Activated CD4-positive, CD25-positive, alpha-beta regulatory T cell treated with anti-CD3 and anti-CD28 coated beads, Interleukin-2, amount 50 U/mL, for 24 hours (primary cell): Measurements from ENCODE around the gene NSD2.
"Not testable (repeated sequence)": the region's sequence is repeated elsewhere in the genome, so short reads cannot be mapped to it uniquely, and the experiment has no call there.

Source experiments
- ATAC-seq, 2 donors: fragments of 150-1000 bp; cut with Tn5 transposase; one replicate each; pipeline ENCODE4 v1.10.0; 2021; ENCODE audit warnings: mild to moderate bottlenecking in 1 of 2, moderate library complexity in 1 of 2

The NSD2 gene

GRCh38 chr4:1986578-1987210, 115.5 kb downstream of the NSD2 start:
- no peak for ATAC-seq

- ATAC-seq: no peak
Observed at GRCh38 chr4:1987296-1987695, 116.1 kb downstream of the NSD2 start.

DNA sequence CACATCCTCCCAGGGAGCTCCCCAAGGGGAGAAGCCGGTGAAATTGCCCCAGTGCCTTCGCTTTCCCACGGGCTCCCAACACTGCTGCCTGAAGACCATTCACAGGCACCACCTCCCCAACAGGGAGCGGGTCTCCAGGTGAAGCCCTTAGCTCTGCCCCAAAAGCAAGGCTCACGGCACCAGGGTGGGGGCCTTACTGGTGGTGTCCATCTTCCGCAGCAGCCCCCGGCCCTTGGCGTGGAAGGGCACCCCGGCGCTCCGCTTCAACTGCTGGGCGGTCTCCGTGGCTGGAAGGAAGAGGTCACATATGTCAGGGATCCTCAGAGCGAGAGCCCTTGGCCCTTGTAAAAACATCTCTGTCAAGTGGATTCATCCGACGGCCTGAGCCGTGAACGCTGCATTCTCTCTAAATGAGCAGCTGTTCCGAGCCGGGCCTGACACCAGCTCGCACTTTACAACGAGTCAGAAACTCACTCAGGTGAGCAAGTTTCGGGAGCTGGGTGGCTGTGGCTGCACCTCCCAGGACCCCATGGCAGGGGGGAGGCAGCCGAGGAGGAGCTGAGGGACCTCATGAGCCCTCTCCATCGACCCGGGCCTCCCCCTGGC, 116.6 kb downstream of the NSD2 start:
- ATAC-seq: no peak

GRCh38 chr4:1988327-1988724, 117.1 kb downstream of the NSD2 start:
- no peak for ATAC-seq

- no peak for ATAC-seq
Observed at GRCh38 chr4:1989533-1990347, 118.5 kb downstream of the NSD2 start.

DNA sequence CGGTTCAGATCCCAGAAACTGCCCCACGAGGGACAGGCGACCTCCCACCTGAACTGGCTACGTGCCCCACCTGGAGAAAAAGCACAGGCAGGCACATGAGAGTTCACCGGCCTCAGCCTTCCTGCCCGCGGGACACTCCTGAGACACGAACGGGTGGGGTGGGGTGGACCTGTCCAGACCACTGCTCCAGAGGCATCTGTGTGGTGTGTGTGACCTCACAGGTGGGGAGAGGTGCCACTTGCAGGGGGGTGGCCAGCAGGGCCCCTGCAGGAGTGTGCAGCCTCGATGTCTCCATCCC, 119.1 kb downstream of the NSD2 start:
- no peak for ATAC-seq

DNA sequence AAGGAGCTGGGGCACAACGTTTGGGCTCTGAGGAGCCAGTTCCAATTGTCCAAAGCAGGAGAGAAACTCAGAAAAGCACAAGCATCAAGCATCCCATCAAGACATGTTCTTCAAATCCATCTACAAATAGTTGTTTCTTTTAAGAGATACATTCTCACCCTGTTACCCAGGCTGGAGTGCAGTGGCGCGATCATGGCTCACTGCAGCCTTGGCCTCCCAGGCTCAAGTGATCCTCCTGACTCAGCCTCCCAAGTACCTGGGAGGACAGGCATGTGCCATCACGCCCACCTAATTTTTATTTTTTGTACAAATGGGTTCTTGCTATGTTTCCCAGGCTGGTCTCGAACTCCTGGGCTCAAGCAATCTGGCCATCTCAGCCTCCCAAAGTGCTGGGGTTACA, 119.5 kb downstream of the NSD2 start:
- ATAC-seq: no peak

- ATAC-seq: no peak
Observed at GRCh38 chr4:1991087-1991486, 119.9 kb downstream of the NSD2 start.

DNA sequence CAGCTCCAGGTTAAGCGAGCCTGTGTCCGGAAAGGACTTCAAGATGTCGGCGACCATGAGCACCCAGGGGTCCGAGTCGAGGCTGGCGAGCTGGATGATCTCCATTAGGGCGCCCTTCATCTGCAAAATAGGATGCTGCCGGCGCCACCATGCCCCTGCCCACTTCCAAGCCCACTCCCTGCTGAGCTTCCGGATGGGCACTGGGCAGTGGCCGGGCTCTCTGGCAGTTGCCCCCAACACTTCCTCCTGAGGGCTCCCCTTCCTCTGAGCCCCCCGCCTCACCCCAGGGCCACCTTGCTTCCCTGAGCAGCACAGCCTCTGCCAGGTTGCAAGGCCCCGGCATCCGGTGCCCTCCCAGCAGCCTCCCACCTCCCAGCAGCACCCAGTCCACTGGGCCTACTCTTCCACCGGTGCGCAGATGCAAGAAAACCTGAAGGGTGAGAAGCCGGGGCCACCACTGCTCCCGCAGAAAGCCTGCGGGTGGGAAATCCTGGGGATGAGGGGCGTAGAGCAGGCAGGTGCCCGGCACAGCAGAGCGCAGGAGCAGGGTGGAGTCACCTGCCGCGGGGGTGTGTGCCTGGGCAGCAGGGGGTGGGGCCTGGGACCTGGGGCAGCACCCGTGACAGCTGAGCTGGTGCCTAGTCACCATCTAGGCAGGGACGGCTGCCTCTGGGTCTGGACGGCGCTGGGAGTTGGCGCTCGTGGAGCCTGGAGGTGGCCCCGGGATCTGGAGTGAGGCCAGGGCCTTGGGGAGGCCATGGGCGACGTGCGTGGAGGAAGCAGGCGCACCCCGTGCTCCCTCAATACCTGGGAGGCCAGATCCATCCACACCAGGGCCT, 120.6 kb downstream of the NSD2 start:
- no peak for ATAC-seq

DNA sequence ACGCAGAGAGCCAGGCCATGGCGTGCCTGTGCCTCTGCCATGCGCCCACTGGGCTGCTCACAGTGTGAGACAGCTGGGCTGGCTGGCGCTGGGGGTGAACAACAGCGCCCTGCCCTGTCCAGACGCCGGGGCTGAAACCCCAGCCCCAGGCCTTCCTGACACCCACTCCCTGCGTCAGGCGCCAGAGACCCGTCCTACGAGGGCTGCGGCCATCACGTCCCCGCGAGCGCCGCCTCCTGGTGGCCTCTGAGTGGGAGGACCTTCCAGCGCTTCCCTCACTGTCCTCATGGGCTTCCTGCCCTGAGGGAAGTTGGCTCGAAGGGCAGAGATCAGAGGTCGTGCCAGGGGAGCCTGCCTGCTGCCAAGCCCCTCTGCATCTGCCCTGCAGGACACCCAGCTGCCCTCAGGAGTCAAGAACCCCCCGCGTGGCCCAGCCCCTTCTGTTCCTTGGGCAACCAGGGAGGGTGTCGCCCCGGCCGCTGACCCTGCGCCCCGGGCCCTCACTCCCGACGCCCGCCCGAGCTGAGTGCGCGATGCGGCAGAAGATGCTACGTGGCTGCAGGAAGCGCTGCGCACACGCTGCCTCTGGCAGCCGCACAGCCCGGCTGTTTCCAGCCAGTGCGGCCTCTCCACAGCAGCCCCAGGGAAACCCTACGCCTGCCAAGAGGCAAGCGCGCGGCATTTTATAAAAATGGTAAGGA, 121.4 kb downstream of the NSD2 start:
- no peak for ATAC-seq

- ATAC-seq: no peak
Observed at GRCh38 chr4:1993169-1993516, 122.0 kb downstream of the NSD2 start.

- ATAC-seq: not testable (repeated sequence)
Observed at GRCh38 chr4:1993718-1994516, 122.7 kb downstream of the NSD2 start.

GRCh38 chr4:1994938-1995337, 123.7 kb downstream of the NSD2 start:
- ATAC-seq: no peak

- ATAC-seq: no peak
Observed at GRCh38 chr4:1996866-1997611, 125.8 kb downstream of the NSD2 start.

DNA sequence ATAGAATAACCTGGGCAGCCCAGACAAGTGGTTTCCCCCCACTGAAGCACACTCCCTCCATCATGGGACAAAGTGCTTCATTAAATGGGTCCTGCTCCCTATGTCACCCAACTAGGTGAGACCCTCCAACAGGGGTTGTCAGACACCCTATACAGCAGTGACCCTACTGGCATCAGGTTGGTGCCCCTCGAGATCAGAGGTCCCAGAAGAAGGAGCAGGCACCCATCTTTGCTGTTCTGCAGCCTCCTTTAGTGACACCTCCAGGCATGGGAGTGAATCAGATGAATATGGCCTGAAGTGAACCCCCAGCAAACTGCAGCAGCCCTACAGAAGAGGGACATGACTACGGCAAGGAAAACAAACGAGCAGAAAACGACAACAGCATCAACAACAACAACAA, 126.5 kb downstream of the NSD2 start:
- no peak for ATAC-seq

GRCh38 chr4:1998296-1998695, 127.1 kb downstream of the NSD2 start:
- ATAC-seq: no peak

- not testable (repeated sequence) for ATAC-seq
Observed at GRCh38 chr4:1999308-1999707, 128.1 kb downstream of the NSD2 start.

- ATAC-seq: not testable (repeated sequence)
Observed at GRCh38 chr4:2003361-2003760, 132.2 kb downstream of the NSD2 start.

GRCh38 chr4:2006367-2006766, 135.2 kb downstream of the NSD2 start:
- no peak for ATAC-seq

DNA sequence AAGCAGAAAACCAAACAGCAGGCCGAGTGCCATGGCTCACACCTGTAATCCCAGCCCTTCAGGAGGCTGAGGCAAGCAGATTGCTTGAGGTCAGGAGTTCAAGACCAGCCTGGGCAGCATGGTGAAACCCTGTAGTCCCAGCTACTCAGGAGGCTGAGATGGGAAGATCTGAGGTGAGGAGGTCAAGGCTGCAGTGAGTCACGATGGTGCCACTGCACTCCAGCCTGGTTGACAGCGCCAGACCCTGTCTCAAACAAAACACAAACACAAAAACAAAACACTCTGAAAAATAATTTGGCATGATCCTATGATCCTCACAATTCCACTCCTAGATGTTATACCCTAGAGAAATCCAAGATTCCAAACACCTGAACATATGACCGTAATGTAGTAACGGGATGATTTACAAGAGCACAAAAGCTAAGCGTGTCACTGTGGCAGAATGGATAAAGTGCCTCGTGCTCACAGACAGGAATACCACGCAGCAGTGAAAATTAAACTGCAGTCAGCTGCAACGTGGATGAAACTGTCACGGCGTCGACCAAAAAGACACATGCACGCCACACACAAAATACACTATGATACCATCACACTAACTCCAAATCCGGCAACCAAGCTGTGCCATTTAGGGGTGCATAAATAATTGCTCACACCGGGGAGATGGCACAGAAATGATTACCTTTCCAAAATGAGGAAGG, 135.9 kb downstream of the NSD2 start:
- ATAC-seq: no peak
